Limb (tissue), 2 donors: ENCODE results near the gene RALGPS2.

Source experiments
- DNase-seq, 2 donors: peaks; one replicate each; pipeline ENCODE4 v3.0.0-alpha.2; 2016; ENCODE audit errors: extremely low spot score in 2 of 2

RALGPS2 gene

GRCh38 chr1:178724728-178725465, at the start of gene RALGPS2:
Gene RALGPS2 (plus strand): TSS chr1:178725244. CDS start chr1:178776765, 51,521 bp downstream.
- peak; percentile 87 to 93 for DNase-seq

- no peak for DNase-seq
Observed at GRCh38 chr1:178679237-178679636, 45.8 kb upstream of the RALGPS2 start.

GRCh38 chr1:178682429-178682828, 42.6 kb upstream of the RALGPS2 start:
- no peak for DNase-seq

GRCh38 chr1:178682886-178683285, 42.2 kb upstream of the RALGPS2 start:
- DNase-seq = no peak

GRCh38 chr1:178683291-178683690, 41.8 kb upstream of the RALGPS2 start:
- no peak for DNase-seq

GRCh38 chr1:178684111-178684510, 40.9 kb upstream of the RALGPS2 start:
- DNase-seq = no peak

GRCh38 chr1:178684542-178685000, 40.5 kb upstream of the RALGPS2 start:
- DNase-seq = no peak

GRCh38 chr1:178686407-178686806, 38.6 kb upstream of the RALGPS2 start:
- no peak for DNase-seq

GRCh38 chr1:178688244-178688643, 36.8 kb upstream of the RALGPS2 start:
- no peak for DNase-seq

- peak in 1 of 2 donors; percentile 44 for DNase-seq
Observed at GRCh38 chr1:178689769-178690168, 35.3 kb upstream of the RALGPS2 start.

GRCh38 chr1:178690496-178690895, 34.5 kb upstream of the RALGPS2 start:
- DNase-seq = peak in 1 of 2 donors; percentile 21

- no peak for DNase-seq
Observed at GRCh38 chr1:178692564-178693327, 32.3 kb upstream of the RALGPS2 start.

- DNase-seq = no peak
Observed at GRCh38 chr1:178693366-178693765, 31.7 kb upstream of the RALGPS2 start.

GRCh38 chr1:178694923-178695525, 30.0 kb upstream of the RALGPS2 start:
- no peak for DNase-seq

- no peak for DNase-seq
Observed at GRCh38 chr1:178702146-178702545, 22.9 kb upstream of the RALGPS2 start.

GRCh38 chr1:178704833-178705232, 20.2 kb upstream of the RALGPS2 start:
- no peak for DNase-seq

GRCh38 chr1:178706432-178706831, 18.6 kb upstream of the RALGPS2 start:
- peak in 1 of 2 donors; percentile 47 for DNase-seq

- DNase-seq = no peak
Observed at GRCh38 chr1:178713259-178713658, 11.8 kb upstream of the RALGPS2 start.

GRCh38 chr1:178714453-178714852, 10.6 kb upstream of the RALGPS2 start:
- no peak for DNase-seq

GRCh38 chr1:178716111-178716510, 8.9 kb upstream of the RALGPS2 start:
- no peak for DNase-seq

- no peak for DNase-seq
Observed at GRCh38 chr1:178718520-178718919, 6.5 kb upstream of the RALGPS2 start.

- no peak for DNase-seq
Observed at GRCh38 chr1:178723546-178723945, 1.5 kb upstream of the RALGPS2 start.
